GM19397 (cell line): Measurements from ENCODE around the gene EFCAB6.

Source experiments
- ATAC-seq: cut with Tn5 transposase; IDR thresholded peaks from one replicate; pipeline ENCODE4 v1.9.1; 2021; ENCODE audit warnings: mild to moderate bottlenecking, moderate library complexity; ENCODE audit not compliant: unreplicated experiment

The EFCAB6 gene

DNA sequence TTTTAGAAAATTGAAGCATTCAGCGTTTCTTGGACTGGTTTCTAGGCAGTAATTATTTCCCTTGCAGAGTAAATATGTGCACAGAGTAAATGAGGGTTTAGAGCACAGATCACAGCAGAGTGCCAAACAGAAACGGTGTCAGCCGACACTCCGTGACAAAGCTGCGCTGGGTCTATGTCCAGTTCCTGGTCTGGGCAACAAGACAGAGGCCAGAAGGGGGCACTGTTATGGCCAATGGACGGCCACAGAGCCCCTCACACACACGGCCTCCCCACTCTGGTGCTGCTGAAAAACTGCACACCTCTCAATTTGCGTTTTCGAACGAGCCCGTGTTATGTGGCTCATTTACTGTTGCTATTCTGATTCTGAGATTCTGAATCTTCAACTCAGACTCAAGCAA, 219.6 kb downstream of the EFCAB6 start:
- ATAC-seq, result no peak

DNA sequence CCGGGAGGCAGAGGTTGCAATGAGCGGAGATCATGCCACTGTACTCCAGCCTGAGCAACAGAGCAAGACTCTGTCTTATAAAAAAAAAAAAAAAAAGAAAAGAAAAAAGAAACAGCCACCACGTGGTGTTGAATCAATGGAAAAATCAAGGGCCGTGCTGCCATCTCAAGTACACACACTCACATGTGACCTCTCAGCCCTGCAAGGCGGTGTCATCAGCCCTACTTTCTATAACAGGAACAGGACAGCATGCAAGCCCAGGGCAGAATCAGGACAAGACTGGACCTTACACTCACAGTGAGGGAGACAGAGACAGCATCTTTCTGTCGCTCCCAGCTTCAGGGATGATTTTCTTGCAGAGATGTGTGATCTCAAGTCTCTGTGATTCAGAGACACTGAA, 220.7 kb downstream of the EFCAB6 start:
- no peak for ATAC-seq

DNA sequence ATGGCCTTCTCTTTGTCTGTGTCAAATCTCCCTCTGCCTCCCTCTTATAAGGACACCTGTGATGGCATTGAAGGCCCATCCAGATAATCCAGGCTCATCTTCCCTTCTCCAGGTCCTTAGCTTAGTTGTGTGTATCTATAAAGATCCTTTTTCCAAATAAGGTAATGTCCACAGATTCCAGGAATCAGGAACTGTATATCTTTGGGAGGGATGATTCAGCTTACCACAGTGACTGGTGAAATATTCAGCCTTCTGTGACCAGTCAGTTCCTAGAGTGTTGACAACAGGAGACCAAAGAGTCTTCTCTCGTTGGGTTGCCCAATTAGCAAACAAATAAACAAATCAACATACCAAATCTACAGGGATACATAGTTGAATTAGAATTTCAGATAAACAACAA, 224.5 kb downstream of the EFCAB6 start:
- no peak for ATAC-seq

DNA sequence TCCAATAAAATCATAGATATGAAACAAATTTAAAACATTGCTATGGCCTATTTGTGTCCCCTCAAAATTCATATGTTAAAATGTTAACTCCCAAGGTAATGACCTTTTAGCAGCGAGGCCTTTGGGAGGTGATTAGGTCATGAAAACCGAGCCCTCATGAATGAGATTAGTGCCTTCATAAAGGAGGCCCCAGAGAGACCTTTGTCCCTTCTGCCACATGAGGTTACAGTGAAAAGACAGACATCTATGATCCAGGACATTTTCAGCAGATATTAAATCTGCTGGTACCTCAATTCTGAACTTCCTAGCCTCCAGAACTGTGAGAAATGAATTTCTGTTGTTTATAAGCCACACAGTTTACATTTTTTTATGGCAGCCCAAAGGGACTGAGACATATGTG, 228.6 kb downstream of the EFCAB6 start:
- ATAC-seq, result no peak

DNA sequence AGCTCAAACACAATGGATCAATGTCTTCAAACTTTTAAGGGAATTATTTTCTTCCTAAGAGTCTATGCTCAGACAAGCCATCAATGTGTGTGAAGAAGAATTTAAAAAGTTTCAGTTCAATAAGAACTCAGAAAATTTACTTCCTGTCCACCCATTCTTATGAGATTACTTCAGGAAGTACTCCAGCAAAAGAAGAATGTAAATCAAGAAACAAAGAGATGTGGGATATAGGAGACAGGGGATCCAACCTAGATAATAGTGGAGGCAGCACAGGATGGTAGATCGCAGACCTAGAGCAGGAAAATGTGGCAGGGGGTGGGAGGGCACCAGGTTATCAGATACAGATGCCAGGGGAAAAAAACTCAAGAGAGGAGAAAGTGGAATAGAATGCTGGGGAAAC, 229.7 kb downstream of the EFCAB6 start:
- ATAC-seq, result no peak

DNA sequence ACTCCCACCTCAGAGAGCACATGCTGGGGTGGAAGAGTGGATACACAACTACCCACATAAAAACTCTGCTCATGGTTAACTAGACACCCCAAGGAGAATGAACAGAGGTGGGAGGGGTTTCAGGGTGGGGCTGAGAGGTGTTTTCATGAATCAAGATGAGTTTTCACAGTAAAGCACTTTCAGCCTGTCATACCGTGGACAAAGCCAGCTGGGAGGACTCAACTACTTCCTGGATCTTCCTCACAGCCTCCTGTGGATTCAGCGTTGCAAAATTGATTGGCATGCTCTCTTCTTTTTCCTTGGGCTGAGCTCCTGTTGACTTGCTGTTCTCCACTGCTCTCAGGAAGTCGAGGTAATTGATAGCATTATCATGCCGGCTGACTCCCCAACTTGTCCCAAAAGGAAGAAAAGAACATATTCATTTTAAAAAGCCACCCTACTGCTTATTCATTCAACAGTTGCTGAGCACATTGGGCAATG, 231.8 kb downstream of the EFCAB6 start:
- ATAC-seq, result no peak

DNA sequence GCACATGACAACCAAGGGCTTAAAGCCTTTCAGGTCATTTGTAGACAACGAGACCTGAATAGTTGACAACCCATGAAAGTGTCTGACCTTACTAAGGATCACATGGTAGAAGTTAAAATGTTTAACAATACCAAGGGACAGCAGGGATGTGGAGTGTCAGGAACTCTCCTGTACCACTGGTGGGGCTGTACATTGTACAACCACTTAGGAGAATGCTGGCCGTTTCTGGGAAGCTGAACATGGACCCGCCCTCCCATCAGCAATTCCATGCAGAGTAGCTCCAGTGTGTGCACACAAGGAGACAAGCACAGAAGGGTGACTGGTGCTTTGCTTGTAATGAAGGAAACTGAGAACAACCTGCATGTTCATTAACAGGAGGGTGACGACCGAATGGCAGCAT, 237.4 kb downstream of the EFCAB6 start:
- no peak for ATAC-seq

DNA sequence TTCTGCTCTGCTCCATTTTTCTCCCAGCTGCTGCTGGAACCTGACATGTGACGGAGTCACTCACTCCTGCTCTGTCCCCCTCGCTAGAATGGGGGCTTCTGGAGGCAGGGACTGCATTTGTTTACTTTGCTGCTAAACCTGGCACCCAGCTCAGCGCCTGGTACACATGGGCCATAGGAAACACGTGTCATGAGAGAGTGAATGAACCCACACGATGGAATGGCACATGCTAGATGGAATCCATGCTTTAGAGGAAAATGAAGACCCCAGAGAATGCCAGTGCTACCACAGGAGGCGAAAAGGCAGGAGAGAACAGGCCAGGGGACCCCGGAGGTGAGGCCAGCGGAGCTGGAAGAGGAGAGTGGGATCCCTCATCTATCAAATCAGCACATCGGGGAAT, 239.4 kb downstream of the EFCAB6 start:
- no peak for ATAC-seq

DNA sequence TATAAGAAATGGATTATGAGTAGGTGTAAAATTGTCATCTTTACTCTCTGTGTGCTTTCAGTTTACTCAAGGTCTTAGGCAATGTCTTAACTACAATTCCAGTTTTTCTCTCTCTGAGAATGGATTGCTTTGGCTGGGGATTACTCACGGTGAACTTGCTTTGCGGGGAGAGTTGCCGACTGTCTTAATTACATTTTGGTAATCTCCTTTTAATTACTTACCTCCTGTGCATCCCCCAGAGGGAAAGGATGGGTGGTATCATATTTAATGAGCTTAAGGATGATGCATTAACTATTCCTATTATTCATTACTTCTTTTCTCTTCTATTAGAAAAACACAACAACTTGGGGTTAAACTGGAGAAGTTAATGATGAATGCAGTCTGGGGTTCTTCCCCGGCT, 240.9 kb downstream of the EFCAB6 start:
- ATAC-seq, result no peak

DNA sequence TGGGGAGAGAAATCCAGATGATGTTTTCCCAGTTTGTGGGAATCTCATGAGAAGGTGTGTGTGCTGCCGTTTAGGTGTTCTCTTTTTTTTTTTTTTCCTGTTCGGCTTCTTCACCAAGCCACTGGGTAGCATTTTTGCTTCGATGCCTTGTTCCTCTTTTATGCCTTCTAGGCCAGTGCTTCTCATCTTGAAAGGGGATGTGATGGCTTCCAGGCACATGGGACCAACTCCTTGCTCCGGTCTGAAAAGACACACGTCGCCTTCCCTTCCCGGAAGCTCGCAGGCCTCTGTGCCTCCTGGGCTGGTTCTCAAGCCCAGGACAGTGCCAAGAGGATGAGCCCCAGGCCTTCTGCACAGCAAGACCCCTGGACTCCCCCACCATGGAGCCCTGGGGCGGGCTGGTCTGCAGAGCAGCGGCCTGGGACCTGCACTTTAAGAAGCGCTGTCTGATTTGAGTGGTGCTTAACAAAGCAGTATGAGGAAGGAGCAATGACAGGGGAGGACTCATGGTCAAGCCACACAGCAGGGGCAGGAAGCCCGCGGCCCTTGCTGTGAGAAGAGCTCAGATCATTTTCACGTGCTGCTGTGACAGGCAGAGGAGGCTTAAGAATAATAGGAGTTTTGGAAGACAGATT, 241.5 kb downstream of the EFCAB6 start:
- ATAC-seq, result no peak

DNA sequence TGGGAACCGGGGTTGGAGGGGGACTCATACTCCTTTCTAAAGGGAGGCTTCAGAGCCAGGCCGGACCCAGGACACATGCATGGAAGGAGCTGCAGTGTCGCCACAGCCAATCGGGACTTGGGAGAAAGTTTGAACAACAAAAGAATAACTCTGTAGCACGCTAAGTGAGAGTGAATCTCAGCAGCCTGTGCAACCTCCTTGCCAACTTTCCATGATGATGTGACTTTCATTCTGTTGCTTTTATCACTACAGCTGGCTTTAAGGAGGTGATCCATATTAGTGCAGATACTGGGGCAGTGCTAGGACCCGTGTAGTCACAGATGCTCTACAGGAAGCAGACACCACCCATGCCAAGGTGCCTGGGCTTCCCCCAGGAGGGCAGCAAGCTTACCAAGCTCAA, 243.0 kb downstream of the EFCAB6 start:
- no peak for ATAC-seq

DNA sequence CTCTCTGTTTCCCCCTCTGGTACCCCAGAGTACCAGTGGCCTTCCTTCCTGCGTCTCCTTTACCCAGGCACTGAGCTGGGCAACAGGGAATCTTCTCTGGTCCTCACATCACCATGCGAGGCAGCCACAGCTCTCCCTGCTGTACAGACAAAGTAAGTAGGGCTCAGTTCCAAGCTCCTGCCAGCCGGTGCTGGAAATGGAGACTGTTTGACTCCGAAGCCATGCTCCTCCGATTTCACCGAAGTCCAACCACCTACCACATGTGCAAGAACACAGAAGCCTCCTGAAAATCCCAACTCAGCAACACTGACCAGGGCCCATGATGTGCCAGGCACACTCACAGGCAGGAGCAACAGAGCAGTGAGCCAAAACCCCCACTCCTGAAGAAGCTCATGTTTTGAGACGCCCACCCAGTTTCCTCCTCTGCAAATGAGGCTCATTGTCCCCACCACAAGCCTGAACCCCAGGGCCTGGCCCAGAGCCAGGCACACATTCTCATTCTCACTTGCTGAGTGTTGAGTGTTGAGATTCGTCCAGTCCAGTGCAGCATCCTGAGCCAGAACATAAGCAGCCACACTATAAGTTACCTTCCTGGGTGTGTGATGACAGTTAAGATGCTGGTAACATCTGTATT, 244.3 kb downstream of the EFCAB6 start:
- no peak for ATAC-seq

DNA sequence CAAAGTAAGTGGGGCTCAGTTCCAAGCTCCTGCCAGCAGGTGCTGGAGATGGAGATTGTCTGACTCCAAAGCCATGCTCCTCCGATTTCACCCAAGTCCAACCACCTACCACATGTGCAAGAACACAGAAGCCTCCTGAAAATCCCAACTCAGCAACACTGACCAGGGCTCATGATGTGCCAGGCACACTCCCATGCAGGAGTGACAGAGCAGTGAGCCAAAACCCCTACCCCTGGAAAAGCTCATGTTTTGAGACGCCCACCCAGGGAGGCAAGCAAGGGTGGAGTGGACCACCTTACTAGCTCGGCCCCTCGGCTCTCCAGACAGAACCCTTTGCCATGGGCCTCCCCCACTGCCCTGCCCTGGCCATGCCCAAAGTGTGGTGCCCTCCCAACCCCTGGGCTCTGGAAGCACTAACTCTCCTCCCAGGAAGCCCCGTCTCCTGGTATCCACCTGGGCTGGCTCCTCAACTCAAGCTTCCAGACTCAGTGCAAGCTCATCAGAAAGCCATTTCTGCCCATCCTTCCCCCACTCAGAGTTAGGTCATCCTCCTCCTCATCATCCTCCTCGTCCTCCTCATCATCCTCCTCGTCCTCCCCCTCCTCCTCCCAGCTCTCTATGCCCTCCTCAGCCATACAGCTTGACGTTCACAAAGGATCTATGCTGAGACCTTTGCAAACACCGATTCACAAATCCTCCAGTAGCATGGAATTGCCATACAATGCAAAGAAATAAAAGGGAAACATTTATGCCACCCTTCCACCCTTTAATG, 245.4 kb downstream of the EFCAB6 start:
- ATAC-seq, result no peak

DNA sequence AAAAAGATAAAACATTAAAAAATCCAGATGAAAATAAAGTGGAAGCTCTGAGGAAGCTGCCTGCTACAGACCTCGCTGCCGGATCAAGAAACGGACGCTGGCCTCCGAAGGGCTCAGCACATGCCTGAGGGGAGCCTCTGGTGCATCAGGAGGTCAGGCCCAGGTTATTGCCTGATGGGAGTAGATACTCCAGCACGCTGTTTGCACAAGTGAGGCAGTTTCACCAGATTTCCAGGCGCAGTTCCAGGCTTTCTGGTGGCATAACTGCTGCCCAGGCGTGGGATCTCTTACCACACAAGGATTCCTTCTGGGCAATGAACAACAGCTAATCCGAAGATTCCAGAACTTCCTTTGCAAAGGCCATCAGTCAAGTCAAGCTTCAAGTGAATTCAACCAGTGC, 246.1 kb downstream of the EFCAB6 start:
- no peak for ATAC-seq

DNA sequence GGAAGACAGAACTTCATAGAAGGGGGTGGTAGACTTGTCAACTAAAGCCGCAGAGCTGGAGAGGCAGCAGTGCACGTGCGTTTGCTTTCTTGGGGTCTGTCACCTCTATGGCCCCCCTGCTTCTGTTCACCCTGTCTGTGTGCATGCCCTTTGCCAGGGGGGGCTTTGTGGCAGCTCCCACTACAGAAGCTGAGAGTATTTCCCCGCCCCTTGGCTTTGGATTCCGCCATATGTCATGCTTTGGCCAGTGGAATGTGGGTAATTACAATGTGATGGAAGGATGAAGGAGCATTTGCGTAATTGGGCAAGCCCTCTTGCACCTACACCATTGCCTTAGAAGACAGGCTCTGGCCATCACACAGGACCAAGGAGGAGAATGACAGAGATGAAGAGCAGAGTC, 247.2 kb downstream of the EFCAB6 start:
- no peak for ATAC-seq

DNA sequence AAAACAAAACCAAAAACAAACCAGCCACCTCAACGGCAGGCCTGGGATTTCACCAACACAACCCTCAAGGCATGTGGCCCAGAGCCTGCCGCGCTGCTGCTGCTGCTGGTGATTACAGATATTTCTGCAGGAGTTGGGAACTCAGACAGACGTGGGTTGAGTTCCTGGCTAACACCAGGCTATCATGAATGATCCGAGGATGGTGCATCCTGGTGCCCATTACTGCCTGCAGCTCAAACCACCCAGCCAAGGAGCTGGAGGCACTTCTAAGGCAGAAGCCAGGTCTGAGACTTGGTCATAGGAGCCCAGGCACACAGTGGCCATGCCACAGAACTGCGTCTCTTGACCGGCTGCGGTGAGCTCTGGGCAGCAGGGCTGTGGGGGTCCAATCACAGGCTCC, 248.5 kb downstream of the EFCAB6 start:
- ATAC-seq, result no peak

DNA sequence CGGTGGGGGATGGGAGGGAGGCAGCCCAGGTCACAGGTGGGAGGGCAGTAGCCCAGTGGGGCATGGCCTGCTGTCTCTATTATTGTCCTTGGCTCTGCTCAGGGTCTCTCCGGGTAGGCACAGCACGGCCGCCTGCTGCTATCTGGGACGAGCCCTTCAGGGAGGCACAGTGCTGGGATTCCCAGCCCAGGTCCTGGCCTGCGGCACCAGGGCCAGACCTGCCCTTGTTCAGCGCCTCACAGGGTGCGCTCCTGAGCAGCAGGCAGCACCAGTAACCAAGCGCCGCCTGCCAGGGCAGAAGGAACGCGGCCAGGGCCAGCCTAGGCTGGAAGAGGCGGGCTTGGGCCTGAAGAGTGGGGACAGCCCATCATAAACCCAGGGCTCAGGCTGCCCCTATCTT, 249.3 kb downstream of the EFCAB6 start:
- ATAC-seq, result no peak

DNA sequence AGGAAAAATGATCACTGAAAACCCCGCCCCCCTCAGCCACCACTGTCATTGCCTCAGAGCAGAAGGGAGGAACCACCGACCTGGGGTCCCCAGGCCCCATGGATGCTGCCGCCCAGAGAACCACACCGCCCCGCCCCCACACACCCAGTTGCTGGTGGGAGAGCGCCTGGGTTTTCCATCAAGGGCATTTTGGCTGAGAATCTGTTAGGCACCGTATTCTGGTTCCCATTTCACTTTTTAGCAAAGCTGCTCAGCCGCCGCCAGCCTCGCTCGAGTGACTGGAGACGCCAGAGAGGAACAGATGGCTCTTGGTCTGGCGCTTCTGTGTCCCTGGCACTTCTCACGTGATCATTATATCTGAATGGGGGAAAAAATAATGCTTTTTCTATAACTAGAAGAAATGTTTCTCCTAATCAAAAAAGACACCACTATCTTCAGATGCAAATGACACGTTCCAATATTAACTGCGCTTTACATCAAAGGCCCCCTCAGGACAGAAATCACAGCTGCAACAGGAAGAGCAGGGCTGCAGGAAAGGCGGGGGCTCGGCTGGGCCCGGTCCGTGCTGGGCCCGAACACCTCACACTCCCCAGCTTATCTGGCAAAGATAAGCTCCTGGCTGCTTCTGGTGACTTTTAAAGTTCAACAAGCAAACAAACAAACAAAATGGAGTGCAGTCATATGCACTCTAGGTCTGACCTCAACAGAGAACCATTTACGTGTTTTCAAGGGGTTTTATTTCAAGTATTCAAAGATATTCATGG, 250.5 kb downstream of the EFCAB6 start:
- ATAC-seq, result no peak

DNA sequence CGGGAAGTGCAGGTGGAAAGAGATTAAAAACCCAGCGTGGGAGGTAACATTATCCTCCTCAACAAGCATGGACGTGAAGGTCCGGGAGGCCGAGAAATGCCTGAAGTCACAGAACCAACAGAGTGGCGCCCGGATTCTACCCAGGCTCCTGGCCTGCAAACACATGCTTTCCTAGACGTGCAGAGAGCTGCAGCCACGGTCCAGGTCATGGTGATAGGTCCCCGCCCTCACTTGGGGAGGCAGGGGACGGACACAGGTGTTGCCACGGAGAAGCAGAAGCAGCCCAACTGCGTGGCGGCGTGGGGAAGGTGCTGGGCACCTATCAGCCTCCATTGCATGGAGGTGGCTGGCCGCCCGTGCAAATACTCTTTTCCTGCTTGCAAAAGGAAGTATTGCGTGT, 251.5 kb downstream of the EFCAB6 start:
- ATAC-seq, result no peak

DNA sequence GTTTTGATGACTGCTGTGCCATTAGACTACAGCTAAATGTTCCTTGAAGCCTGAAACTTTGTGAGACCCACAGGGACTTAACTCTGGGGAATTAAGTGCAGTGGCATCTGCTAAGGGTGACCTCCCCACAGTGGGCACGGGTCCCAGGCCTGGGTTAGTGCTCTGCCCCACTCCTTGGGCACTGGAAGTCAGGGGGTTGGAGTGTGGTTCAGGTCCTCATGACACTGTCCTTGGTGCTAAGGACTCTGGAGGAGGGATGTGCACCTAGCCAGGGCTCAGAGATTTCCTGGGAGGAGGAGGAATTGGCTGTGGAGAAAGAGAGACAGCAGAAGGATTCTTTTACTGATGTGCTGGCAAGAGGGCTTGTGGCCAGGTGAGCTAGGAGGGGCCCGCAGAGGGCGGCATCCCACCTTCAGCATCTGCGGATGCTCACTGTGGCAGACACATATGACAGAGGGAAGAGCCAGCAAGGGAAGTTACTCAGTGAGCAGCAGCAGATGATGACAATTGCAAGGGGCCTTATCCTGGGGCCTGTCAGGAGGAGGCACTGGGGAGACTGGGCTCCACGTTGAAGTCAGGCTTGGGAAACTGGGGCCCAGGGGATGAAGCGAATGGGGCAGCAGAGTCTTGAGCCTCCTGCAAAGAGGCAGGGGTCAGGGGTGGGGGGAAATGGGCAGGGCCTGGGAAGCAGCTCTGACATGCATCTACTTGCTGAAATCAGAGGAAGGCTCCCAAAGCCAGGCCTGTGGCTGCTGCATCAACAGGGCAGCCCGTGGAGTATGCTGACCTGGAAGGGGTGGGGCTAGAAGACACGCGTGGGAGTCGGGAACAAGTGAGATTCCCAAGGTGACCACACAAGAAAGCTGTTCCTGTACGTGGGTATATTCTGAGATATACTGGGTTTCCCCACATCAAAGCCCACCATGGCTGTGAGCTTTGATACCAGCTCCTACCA, 256.3 kb downstream of the EFCAB6 start:
- no peak for ATAC-seq
